ENCODE measurements around the gene SH3GLB1.

The SH3GLB1 gene

DNA sequence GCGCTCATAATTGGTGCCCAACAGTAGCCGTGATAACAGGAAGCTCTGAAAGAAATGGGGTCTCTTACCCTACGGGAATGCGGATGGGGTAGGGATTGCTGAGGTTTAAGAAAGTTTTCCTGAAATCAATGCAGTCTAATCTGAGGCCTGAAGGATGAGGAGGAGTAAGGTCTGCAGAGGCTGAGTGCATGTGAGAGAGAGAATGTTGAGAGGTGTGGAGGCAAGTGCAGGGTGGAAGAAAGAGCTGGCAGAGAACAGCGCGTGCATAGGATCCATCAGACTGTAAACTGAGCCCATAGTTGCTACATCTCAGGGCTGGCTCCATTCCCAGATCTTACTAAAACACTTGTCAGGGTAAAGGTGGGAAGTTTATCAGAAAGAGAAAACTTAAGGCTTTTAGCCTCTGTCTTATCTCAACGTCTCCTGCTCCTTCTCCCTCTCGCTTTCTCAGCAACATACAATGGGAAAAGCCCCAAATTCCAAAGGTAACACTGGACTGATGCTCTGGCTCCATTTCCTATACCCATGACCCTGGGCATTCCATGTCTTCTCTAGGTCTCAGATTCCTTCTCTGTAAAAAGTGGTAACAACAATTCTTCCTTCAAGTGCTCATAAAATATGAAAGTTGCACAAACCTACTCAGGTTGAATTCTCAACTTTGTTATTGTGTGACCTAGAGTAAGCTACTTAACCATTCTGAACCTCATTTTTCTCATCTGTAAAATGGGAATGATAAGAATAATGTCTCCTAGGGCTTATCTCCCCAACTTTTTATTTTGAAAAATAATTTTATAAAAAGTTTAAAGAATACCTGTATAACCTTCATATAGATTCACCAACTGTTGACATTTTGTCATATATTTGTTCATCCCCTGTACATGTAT lies 75.2 kb downstream of the SH3GLB1 start:
- DNase-seq (ENCODE audit: low read depth, low spot score) = no peak

DNA sequence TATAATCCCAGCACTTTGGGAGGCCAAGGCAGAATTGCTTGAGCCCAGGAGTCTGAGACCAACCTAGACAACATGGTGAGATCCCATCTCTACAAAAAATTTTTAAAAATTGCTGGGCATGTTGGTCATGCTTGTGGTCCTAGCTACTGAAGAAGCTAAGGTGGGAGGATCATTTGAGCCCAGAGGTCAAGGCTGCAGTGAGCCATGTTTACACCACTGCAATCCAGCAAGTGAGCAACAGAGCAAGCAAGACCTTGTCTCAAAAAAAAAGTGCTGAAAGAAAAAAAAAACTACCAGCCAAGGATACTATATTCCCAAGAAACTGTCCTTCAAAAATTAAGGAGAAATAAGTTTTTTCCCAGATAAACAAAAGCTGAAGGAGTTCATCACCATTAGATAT lies 78.1 kb downstream of the SH3GLB1 start:
- ChIA-PET POLR2A (no interaction called here), CTCF (interaction anchor here (0.6 to 6.4 kb wide), 5 partner anchors 73 to 302 kb away, joined by 3 to 51 read pairs (median 14); partner anchors contain the start of gene SH3GLB1)
- H3K4me3 ChIP-seq (ENCODE audit: low read depth, low read length) = no peak overlapping the region
- TF ChIP-seq, protein P1, sequence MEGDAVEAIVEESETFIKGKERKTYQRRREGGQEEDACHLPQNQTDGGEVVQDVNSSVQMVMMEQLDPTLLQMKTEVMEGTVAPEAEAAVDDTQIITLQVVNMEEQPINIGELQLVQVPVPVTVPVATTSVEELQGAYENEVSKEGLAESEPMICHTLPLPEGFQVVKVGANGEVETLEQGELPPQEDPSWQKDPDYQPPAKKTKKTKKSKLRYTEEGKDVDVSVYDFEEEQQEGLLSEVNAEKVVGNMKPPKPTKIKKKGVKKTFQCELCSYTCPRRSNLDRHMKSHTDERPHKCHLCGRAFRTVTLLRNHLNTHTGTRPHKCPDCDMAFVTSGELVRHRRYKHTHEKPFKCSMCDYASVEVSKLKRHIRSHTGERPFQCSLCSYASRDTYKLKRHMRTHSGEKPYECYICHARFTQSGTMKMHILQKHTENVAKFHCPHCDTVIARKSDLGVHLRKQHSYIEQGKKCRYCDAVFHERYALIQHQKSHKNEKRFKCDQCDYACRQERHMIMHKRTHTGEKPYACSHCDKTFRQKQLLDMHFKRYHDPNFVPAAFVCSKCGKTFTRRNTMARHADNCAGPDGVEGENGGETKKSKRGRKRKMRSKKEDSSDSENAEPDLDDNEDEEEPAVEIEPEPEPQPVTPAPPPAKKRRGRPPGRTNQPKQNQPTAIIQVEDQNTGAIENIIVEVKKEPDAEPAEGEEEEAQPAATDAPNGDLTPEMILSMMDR (IDR thresholded peaks at IDR 0.05; ENCODE audit: insufficient read depth, low read length, missing control alignments) = no peak
- DNase-seq (ENCODE audit: low read depth, low spot score) = no peak

More for the DNA sequence above, 75.2 kb downstream of the SH3GLB1 start:
- ChIA-PET CTCF (interaction anchor here (1.1 to 6.4 kb wide), 7 partner anchors 8 to 304 kb away, joined by 3 to 51 read pairs (median 9); partner anchors contain the start of gene SH3GLB1), POLR2A (no interaction called here)
- TF ChIP-seq, protein P1 (IDR thresholded peaks at IDR 0.05; ENCODE audit: insufficient read depth, low read length, missing control alignments) = no peak
- no peak overlapping the region for H3K4me3 ChIP-seq (ENCODE audit: low read depth, low read length)

DNA sequence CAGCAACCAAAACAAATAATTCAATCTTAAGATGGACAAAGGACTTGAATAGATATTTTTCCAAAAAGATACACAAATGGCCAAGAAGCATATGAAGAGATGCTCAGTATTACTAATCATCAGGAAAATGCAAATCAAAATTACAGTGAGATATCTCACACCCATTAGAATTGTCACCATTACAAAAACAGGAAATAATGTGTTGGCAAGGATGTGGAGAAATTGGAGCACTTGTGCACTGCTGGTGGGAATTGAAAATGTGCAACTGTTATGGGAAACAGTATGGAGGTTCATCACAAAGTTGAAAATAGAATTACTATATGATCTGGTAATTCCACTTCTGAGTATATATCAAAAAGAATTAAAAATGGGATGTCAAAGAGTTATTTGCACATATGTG lies 83.2 kb downstream of the SH3GLB1 start:
- ChIA-PET CTCF (no interaction called here), POLR2A (no interaction called here)
- DNase-seq (ENCODE audit: low read depth, low spot score) = no peak
- TF ChIP-seq, protein P1 (IDR thresholded peaks at IDR 0.05; ENCODE audit: insufficient read depth, low read length, missing control alignments) = no peak
- H3K4me3 ChIP-seq (ENCODE audit: low read depth, low read length) = no peak overlapping the region

DNA sequence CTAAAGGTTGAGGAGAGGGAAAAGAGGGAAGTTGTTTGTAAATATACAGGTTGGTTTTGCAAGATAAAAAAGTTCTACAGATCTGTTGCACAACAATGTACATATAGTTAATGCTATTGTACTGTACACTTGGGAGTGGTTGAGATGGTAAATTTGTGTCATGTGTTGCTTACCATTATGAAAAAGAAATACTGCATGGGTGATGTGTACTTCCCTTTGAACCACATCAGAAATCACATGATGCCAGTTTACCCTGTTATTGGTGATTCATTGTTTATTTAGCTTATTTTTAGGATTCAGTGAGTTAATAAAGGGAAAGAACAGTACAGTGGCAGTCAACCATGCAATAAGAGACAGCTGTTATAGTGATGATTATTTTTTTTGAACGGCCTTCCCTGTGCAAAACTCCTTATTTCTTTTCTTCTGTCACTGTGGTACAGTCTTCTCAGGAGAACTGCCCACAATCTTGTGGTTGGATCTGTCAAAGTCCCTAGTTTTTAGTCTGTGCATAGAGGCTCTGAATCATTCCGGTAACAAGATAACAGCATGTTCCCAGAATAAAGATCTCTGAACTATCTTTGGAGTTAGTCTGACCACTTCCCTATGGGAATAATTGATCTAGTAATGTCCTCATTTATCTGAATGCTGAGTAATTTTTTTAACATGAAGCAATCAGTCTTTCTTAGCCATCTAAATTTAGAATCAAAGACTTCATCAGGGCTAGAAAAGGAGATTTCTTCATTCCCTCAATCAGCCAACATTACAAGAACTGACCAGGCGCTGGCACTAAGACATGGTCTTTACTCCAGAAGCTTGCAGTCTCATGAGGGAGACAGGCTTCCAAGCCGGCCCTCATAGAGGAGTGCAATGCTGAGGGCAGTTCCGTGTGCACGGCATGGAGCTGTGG lies 84.2 kb downstream of the SH3GLB1 start:
- no peak for DNase-seq (ENCODE audit: low read depth, low spot score)
- ChIA-PET CTCF (interaction anchor here (0.8 to 1.6 kb wide), 2 partner anchors 8 to 176 kb away, joined by 4 read pairs; no protein-coding TSS in a partner anchor), POLR2A (no interaction called here)
- H3K4me3 ChIP-seq (ENCODE audit: low read depth, low read length) = no peak overlapping the region
- TF ChIP-seq, protein P1 (IDR thresholded peaks at IDR 0.05; ENCODE audit: insufficient read depth, low read length, missing control alignments) = no peak

DNA sequence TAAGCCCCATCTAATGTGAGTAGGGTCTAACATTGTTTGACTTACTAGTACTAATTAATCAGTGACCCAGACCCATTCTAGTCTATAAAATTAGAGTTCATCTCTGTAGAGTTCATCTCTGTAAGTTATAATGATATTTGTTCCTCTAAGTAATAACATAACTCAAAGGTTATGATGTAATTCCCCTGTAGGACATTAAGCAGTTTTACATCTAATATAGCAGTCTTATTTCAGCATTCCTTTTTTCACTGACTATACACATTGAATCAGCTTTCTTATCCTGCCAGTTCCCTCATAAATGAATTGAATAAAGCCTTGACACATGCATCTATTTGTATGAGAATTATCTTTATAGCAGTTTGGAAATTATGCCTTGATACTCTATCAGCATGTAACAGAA lies 90.9 kb downstream of the SH3GLB1 start:
- ChIA-PET CTCF (interaction anchor here (1.3 kb wide), 1 partner anchor 39 kb away, joined by 3 read pairs; no protein-coding TSS in a partner anchor), POLR2A (no interaction called here)
- TF ChIP-seq, protein P1 (IDR thresholded peaks at IDR 0.05; ENCODE audit: insufficient read depth, low read length, missing control alignments) = no peak
- H3K4me3 ChIP-seq (ENCODE audit: low read depth, low read length) = no peak overlapping the region
- no peak for DNase-seq (ENCODE audit: low read depth, low spot score)
